HepG2 (cell line): ENCODE results near the gene SLC6A8. TPM values are rescaled to one million over a fixed set of nuclear protein-coding genes. Genes with fewer than 3 reads are reported as not detected.

Source experiments
- ATAC-seq: fragments of 200-7000 bp; cut with Tn5 transposase; 3 replicates; pipeline ENCODE4 v1.9.1; 2020; ENCODE audit warnings: mild to moderate bottlenecking, moderate library complexity
- BruUV-seq: library from RNA; stranded (reverse); fragments of 400-500 nt; replicated peaks from 2 replicates; lab custom pipeline; 2021; lab: Mats Ljungman, UMichigan
- CTCF ChIA-PET: fragments of 300-600 bp; formaldehyde crosslinking; extraction: SDS; loops from one replicate; lab custom pipeline; 2021; ENCODE audit warnings: low total read pairs, inconsistent platforms, low intra/inter-chr PET ratio; lab: Yijun Ruan, JAX
- POLR2A ChIA-PET: fragments of 350-600 bp; sonication (Branson Sonifier 250); formaldehyde crosslinking; loops from one replicate; lab custom pipeline; 2020; ENCODE audit warnings: antibody characterized with exemption, inconsistent platforms; lab: Yijun Ruan, JAX
- DNase-seq: peaks from one replicate; pipeline ENCODE4 v3.0.0-alpha.2; 2015; ENCODE audit warnings: low spot score
- FAIRE-seq: peaks from 3 replicates; lab custom pipeline; 2011; peaks lifted over from hg19 to GRCh38; lab: Jason Lieb, UNC
- H2AFZ ChIP-seq: one replicate; pipeline ENCODE4 v1.6.1; 2011; ENCODE audit warnings: low read length, inconsistent platforms
- H3K27ac ChIP-seq: fragments of 300-600 bp; 3 replicates; pipeline ENCODE4 v1.8.0; 2011; ENCODE audit warnings: mixed run types, mild to moderate bottlenecking, mixed read lengths, low read length, inconsistent platforms; ENCODE audit not compliant: insufficient read depth; ENCODE audit errors: extremely low read length
- H3K27me3 ChIP-seq, 2 experiments: fragments of 200-600 bp in 1 of 2; 2 replicates in 1 of 2; 3 replicates in 1 of 2; pipeline versions ENCODE4 v1.6.0 to v1.8.0; 2011; ENCODE audit warnings: low read length in 2 of 2, mild to moderate bottlenecking in 2 of 2, moderate library complexity in 2 of 2, inconsistent platforms in 1 of 2; ENCODE audit not compliant: insufficient read depth in 2 of 2, control insufficient read depth in 1 of 2
- H3K36me3 ChIP-seq, 2 experiments: fragments of 200-600 bp in 1 of 2; replicated peaks in 1 of 2; 2 replicates in 1 of 2; 3 replicates in 1 of 2; pipeline versions ENCODE4 v1.5.1 to v1.8.0; 2011; ENCODE audit warnings: low read length in 2 of 2, inconsistent platforms in 1 of 2; ENCODE audit not compliant: insufficient read depth in 2 of 2, control insufficient read depth in 1 of 2
- H3K4me1 ChIP-seq: 2 replicates; pipeline ENCODE4 v1.5.1; 2012; ENCODE audit warnings: low read length, inconsistent platforms; ENCODE audit not compliant: insufficient read depth
- H3K4me2 ChIP-seq: 2 replicates; pipeline ENCODE4 v1.6.0; 2011; ENCODE audit warnings: low read depth, low read length, inconsistent platforms
- H3K4me3 ChIP-seq, 3 experiments: fragments of 200-600 bp in 1 of 3; sonication (generic), shearing (Covaris generic) in 1 of 3; replicated peaks in 1 of 3; 2 replicates each; pipeline ENCODE4 v1.5.1; 2011 to 2016; ENCODE audit warnings: low read length in 3 of 3, inconsistent platforms in 2 of 3, low read depth in 2 of 3, mild to moderate bottlenecking in 2 of 3, control low read depth in 1 of 3, mixed read lengths in 1 of 3; ENCODE audit not compliant: insufficient read depth in 1 of 3
- H3K79me2 ChIP-seq: one replicate; pipeline ENCODE4 v1.6.1; 2011; ENCODE audit warnings: low read length, inconsistent platforms; ENCODE audit not compliant: insufficient read depth
- H3K9ac ChIP-seq: 2 replicates; pipeline ENCODE4 v1.6.0; 2011; ENCODE audit warnings: mild to moderate bottlenecking, low read depth, low read length, inconsistent platforms; ENCODE audit not compliant: insufficient read depth
- H3K9me3 ChIP-seq: 2 replicates; pipeline ENCODE4 v1.5.1; 2012; ENCODE audit warnings: mild to moderate bottlenecking, low read length
- H4K20me1 ChIP-seq: 2 replicates; pipeline ENCODE4 v1.6.0; 2011; ENCODE audit warnings: inconsistent platforms, mild to moderate bottlenecking, low read length, moderate library complexity; ENCODE audit not compliant: insufficient read depth
- NKX3-1 ChIP-seq: sonication (generic); formaldehyde crosslinking; IDR thresholded peaks from 2 replicates; pipeline ENCODE4 v1.5.0; 2020; ENCODE audit warnings: missing genetic modification reagents
- PRDM15 ChIP-seq: sonication (generic); formaldehyde crosslinking; IDR thresholded peaks from 2 replicates; pipeline ENCODE4 v1.4.0; 2020; ENCODE audit warnings: missing genetic modification reagents
- THAP7 ChIP-seq: sonication (generic); formaldehyde crosslinking; IDR thresholded peaks from 2 replicates; pipeline ENCODE4 v1.8.1; 2023; ENCODE audit warnings: mild to moderate bottlenecking, missing genetic modification reagents
- XRCC5 ChIP-seq: fragments of 200-400 bp; formaldehyde crosslinking; optimal IDR thresholded peaks from 2 replicates; pipeline ENCODE3; 2017; ENCODE audit warnings: mild to moderate bottlenecking, low read length
- ZNF10 ChIP-seq: sonication (generic); formaldehyde crosslinking; IDR thresholded peaks from 2 replicates; pipeline ENCODE4 v1.4.0; 2020; ENCODE audit warnings: mild to moderate bottlenecking, low read depth, missing genetic modification reagents, borderline replicate concordance
- ZNF230 ChIP-seq: sonication (generic); formaldehyde crosslinking; IDR thresholded peaks from 2 replicates; pipeline ENCODE4 v1.4.0; 2020; ENCODE audit warnings: mild to moderate bottlenecking, missing genetic modification reagents
- ZNF253 ChIP-seq: sonication (generic); formaldehyde crosslinking; IDR thresholded peaks from 2 replicates; pipeline ENCODE4 v1.8.0; 2022; ENCODE audit warnings: mild to moderate bottlenecking, missing genetic modification reagents, borderline replicate concordance
- ZNF30 ChIP-seq: sonication (generic); formaldehyde crosslinking; IDR thresholded peaks from 2 replicates; pipeline ENCODE4 v1.5.0; 2020; ENCODE audit warnings: mild to moderate bottlenecking, missing genetic modification reagents
- ZNF34 ChIP-seq: sonication (generic); formaldehyde crosslinking; IDR thresholded peaks from 2 replicates; pipeline ENCODE4 v1.4.0; 2020; ENCODE audit warnings: mild to moderate bottlenecking, missing genetic modification reagents, borderline replicate concordance
- ZNF468 ChIP-seq: sonication (generic); formaldehyde crosslinking; IDR thresholded peaks from 2 replicates; pipeline ENCODE4 v1.8.0; 2022; ENCODE audit warnings: mild to moderate bottlenecking, moderate library complexity, missing genetic modification reagents
- ZNF556 ChIP-seq: sonication (generic); formaldehyde crosslinking; IDR thresholded peaks from 2 replicates; pipeline ENCODE4 v1.4.0; 2020; ENCODE audit warnings: mild to moderate bottlenecking, missing genetic modification reagents, borderline replicate concordance
- ZNF563 ChIP-seq: sonication (generic); formaldehyde crosslinking; IDR thresholded peaks from 2 replicates; pipeline ENCODE4 v1.8.0; 2022; ENCODE audit warnings: mild to moderate bottlenecking, moderate library complexity, missing genetic modification reagents
- ZNF713 ChIP-seq: sonication (generic); formaldehyde crosslinking; IDR thresholded peaks from 2 replicates; pipeline ENCODE4 v1.4.0; 2020; ENCODE audit warnings: mild to moderate bottlenecking, missing genetic modification reagents
- WGBS: methylation state at CpG from one replicate; pipeline ENCODE4 v1.1.6; 2017; ENCODE audit warnings: low lambda C conversion rate; 5-methylcytosine and 5-hydroxymethylcytosine counted together
- in situ Hi-C: cut with HindIII; loops from 2 replicates; pipeline ENCODE4 v1.10.0; 2017; ENCODE audit warnings: low pct_unique_long_range_greater_than_20kb; ENCODE audit not compliant: extremely low pct_ligation_motif_present
- intact Hi-C: fragments of 100-400 bp; cut with micrococcal nuclease; formaldehyde crosslinking; loops from one replicate; pipeline ENCODE4 v1.10.0; 2022; ENCODE audit not compliant: unreplicated experiment
- polyA plus RNA-seq, 8 experiments: library from polyadenylated mRNA; depleted of rRNA in 3 of 8; stranded (reverse) in 7 of 8; unstranded in 1 of 8; fragments of >200 nt; fragmentation: Illumina TruSeq in 4 of 8; extraction: Trizol in 4 of 8; gene quantifications; 2 replicates each; pipeline versions ENCODE4 v1.2.1 to v1.2.3, GENCODE V29; 2011 to 2016; ENCODE audit warnings: low read depth in 4 of 8, missing spikeins in 1 of 8, mixed read lengths in 1 of 8; ENCODE audit not compliant: insufficient read depth in 1 of 8
- total RNA-seq, 5 experiments: library from RNA; depleted of rRNA; stranded (reverse); fragments of >200 nt; fragmentation: Illumina TruSeq; extraction: Trizol; gene quantifications; 2 replicates each; pipeline ENCODE4 v1.2.3, GENCODE V29; 2016; ENCODE audit warnings: low read depth in 1 of 5

SLC6A8 gene
- total and polyA plus RNA-seq, 2 of the 13 experiments (the other 11 are each of a cell fraction or from before 2014, with no cell fraction given) = 13.9 to 176 TPM

GRCh38 chrX:153671589-153672530, 15.9 kb upstream of the SLC6A8 start:
- ATAC-seq = no peak
- in situ Hi-C loops (loop anchor here (25.0 kb wide), 1 partner anchor 710 kb away; no protein-coding TSS in a partner anchor), intact Hi-C loops (no loop called here)
- no peak for DNase-seq
- Histone ChIP-seq H3K27ac (no peak overlapping the region), H3K4me1 (peaks cover 74% of the 10 kb centered on the region), H2AFZ (no peak overlapping the region), H3K27me3 (no peaks in the 10 kb centered on the region), H3K9me3 (no peaks in the 10 kb centered on the region), H3K36me3 (no peaks in the 10 kb centered on the region), H3K4me2 (peak overlapping the region; percentile 3; the same call in 1 of the 2 replicates), H3K9ac (no peak overlapping the region), H3K79me2 (no peaks in the 10 kb centered on the region), H3K4me3 (no peak overlapping the region), H4K20me1 (no peaks in the 10 kb centered on the region)
- FAIRE-seq = no peak
- POLR2A ChIA-PET = no interaction called here
- TF ChIP-seq PRDM15 (CRISPR knock-in tag) (no peak), ZNF253 (CRISPR knock-in tag) (no peak), ZNF563 (no peak), ZNF34 (CRISPR knock-in tag) (no peak), ZNF30 (no peak), ZNF230 (no peak), ZNF468 (no peak), THAP7 (CRISPR knock-in tag) (no peak), ZNF10 (no peak), NKX3-1 (no peak), ZNF556 (CRISPR knock-in tag) (no peak), ZNF713 (CRISPR knock-in tag) (no peak), XRCC5 (no peak)
- BruUV-seq = no TSS peak
- CTCF ChIA-PET = no interaction called here
- WGBS = 89% methylated on average over 4 of the region's 27 CpGs
